Body of pancreas (tissue), 4 donors: ENCODE measurements around the gene EFCAB3.
A peak's percentile ranks its signal among the peaks of the same experiment; 100 is the strongest.

Source experiments
- POLR2A ChIP-seq, 3 donors: fragments of 450-650 bp; IDR thresholded peaks; one replicate each; pipeline ENCODE4 v1.6.1; 2016; ENCODE audit warnings: antibody characterized with exemption in 3 of 3, mild to moderate bottlenecking in 2 of 3
- TF ChIP-seq, protein P1 (sequence below), 7 experiments: fragments of 450-650 bp in 4 of 7; fragments of 200-600 bp in 3 of 7; sonication (generic) in 3 of 7; IDR thresholded peaks; one replicate each; pipeline ENCODE4 v1.5.1; 2016 to 2019; ENCODE audit warnings: antibody characterized with exemption in 7 of 7

DNA sequence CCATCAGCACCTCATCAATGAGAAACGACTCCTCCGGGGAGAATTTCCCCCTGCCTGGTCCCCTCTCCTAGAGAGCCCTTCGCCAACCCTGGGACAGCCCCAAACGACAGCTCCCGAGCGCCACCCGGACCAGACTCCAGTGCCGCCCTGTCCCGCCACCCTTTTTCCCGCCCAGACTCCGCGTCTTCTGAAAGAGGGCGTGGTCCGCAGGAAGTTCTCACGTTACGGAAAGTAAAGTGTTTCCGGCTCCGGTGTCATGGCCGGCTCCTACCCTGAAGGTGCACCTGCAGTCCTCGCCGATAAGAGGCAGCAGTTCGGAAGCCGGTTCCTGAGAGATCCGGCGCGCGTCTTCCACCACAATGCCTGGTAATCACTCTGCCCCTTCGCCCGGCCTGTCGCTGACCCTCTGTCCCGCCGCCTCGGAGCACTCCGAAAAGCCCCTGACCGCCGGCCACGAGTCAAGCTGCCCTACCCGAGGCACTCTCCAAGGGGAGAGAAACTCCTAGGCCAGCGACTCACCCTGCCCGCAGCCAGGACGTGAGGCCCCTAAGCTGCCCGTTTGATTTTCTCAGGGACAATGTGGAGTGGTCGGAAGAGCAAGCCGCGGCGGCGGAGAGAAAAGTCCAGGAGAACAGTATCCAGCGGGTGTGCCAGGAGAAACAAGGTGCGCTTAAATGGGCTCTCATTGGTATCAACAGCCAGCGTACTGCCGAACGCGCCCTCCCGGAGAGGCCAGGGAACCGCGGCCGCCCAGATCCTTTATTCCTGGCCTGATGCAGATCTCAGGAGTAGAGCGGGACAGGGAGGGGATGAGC, 43.5 kb downstream of the EFCAB3 start, which contains the start of gene METTL2A:
- TF ChIP-seq, protein P1, sequence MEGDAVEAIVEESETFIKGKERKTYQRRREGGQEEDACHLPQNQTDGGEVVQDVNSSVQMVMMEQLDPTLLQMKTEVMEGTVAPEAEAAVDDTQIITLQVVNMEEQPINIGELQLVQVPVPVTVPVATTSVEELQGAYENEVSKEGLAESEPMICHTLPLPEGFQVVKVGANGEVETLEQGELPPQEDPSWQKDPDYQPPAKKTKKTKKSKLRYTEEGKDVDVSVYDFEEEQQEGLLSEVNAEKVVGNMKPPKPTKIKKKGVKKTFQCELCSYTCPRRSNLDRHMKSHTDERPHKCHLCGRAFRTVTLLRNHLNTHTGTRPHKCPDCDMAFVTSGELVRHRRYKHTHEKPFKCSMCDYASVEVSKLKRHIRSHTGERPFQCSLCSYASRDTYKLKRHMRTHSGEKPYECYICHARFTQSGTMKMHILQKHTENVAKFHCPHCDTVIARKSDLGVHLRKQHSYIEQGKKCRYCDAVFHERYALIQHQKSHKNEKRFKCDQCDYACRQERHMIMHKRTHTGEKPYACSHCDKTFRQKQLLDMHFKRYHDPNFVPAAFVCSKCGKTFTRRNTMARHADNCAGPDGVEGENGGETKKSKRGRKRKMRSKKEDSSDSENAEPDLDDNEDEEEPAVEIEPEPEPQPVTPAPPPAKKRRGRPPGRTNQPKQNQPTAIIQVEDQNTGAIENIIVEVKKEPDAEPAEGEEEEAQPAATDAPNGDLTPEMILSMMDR (IDR thresholded peaks at IDR 0.05), result peak in 6 of 7 experiments; percentile 22 to 56 (median 44)
- TF ChIP-seq POLR2A (IDR thresholded peaks at IDR 0.05), result peak in 2 of 3 donors; percentile 66 to 73
